ENCODE data around the gene TRPM7. TPM values are rescaled to one million over a fixed set of nuclear protein-coding genes. Genes with fewer than 3 reads are reported as not detected.

Gene TRPM7
- total and polyA plus RNA-seq, 9 of the 15 experiments (the other 6 are each of a cell fraction or from before 2014, with no cell fraction given) = 12.3 to 59.2 (median 31.5) TPM

DNA sequence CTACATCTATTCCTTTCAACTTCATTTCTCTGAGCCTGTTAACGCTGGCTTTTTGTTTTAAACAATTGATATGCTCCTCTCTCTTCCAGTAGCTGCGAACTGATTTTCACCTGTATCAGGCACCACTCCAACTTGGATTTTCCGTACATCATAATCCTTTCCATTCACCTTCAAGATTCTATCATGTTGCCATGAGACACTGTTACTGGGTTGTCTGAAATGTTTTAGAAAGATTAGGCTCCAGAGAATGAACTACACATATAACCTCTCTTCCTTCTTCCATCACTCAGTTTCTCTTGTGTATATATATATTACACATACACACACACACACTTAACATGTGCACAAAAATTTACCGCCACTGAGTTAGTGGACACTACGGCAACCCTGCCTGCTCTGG lies 140.0 kb downstream of the TRPM7 start, which contains the start of gene USP50:
USP50 (minus strand) TSS at position 101 of the 400 bp plus-strand sequence. CDS start 141 bp downstream, outside the sequence.
- H3K9me3 ChIP-seq (replicated peaks; ENCODE audit: control insufficient read depth, insufficient read depth, low read depth, low read length) = no peaks in the 10 kb centered on the region
- intact Hi-C loops (cut with micrococcal nuclease) = no loop called here
- ATAC-seq (peak; percentile 11; the same call in 2 of the 3 replicates), DNase-seq (ENCODE audit: extremely low read depth in 1 of 4, low spot score in 3 of 4) (no peak), FAIRE-seq (no peak)
- ChIA-PET POLR2A (interaction anchor here (0.7 to 1.6 kb wide), 2 partner anchors 11 to 379 kb away, joined by 3 to 8 read pairs; no protein-coding TSS in a partner anchor), CTCF (ENCODE audit: low intra/inter-chr PET ratio) (no interaction called here)
- no peak within 1 kb of the TSS for H3K27ac ChIP-seq (ENCODE audit: extremely low read depth, low read depth, low read length)
- TF ChIP-seq BRCA1 (IDR thresholded peaks at IDR 0.05) = no peak
- no peak for TF ChIP-seq BRCA1 (CRISPR knock-in tag; IDR thresholded peaks at IDR 0.05)
- no peak for TF ChIP-seq GTF2E2 (tag; IDR thresholded peaks at IDR 0.05)
- TF ChIP-seq, protein P1, sequence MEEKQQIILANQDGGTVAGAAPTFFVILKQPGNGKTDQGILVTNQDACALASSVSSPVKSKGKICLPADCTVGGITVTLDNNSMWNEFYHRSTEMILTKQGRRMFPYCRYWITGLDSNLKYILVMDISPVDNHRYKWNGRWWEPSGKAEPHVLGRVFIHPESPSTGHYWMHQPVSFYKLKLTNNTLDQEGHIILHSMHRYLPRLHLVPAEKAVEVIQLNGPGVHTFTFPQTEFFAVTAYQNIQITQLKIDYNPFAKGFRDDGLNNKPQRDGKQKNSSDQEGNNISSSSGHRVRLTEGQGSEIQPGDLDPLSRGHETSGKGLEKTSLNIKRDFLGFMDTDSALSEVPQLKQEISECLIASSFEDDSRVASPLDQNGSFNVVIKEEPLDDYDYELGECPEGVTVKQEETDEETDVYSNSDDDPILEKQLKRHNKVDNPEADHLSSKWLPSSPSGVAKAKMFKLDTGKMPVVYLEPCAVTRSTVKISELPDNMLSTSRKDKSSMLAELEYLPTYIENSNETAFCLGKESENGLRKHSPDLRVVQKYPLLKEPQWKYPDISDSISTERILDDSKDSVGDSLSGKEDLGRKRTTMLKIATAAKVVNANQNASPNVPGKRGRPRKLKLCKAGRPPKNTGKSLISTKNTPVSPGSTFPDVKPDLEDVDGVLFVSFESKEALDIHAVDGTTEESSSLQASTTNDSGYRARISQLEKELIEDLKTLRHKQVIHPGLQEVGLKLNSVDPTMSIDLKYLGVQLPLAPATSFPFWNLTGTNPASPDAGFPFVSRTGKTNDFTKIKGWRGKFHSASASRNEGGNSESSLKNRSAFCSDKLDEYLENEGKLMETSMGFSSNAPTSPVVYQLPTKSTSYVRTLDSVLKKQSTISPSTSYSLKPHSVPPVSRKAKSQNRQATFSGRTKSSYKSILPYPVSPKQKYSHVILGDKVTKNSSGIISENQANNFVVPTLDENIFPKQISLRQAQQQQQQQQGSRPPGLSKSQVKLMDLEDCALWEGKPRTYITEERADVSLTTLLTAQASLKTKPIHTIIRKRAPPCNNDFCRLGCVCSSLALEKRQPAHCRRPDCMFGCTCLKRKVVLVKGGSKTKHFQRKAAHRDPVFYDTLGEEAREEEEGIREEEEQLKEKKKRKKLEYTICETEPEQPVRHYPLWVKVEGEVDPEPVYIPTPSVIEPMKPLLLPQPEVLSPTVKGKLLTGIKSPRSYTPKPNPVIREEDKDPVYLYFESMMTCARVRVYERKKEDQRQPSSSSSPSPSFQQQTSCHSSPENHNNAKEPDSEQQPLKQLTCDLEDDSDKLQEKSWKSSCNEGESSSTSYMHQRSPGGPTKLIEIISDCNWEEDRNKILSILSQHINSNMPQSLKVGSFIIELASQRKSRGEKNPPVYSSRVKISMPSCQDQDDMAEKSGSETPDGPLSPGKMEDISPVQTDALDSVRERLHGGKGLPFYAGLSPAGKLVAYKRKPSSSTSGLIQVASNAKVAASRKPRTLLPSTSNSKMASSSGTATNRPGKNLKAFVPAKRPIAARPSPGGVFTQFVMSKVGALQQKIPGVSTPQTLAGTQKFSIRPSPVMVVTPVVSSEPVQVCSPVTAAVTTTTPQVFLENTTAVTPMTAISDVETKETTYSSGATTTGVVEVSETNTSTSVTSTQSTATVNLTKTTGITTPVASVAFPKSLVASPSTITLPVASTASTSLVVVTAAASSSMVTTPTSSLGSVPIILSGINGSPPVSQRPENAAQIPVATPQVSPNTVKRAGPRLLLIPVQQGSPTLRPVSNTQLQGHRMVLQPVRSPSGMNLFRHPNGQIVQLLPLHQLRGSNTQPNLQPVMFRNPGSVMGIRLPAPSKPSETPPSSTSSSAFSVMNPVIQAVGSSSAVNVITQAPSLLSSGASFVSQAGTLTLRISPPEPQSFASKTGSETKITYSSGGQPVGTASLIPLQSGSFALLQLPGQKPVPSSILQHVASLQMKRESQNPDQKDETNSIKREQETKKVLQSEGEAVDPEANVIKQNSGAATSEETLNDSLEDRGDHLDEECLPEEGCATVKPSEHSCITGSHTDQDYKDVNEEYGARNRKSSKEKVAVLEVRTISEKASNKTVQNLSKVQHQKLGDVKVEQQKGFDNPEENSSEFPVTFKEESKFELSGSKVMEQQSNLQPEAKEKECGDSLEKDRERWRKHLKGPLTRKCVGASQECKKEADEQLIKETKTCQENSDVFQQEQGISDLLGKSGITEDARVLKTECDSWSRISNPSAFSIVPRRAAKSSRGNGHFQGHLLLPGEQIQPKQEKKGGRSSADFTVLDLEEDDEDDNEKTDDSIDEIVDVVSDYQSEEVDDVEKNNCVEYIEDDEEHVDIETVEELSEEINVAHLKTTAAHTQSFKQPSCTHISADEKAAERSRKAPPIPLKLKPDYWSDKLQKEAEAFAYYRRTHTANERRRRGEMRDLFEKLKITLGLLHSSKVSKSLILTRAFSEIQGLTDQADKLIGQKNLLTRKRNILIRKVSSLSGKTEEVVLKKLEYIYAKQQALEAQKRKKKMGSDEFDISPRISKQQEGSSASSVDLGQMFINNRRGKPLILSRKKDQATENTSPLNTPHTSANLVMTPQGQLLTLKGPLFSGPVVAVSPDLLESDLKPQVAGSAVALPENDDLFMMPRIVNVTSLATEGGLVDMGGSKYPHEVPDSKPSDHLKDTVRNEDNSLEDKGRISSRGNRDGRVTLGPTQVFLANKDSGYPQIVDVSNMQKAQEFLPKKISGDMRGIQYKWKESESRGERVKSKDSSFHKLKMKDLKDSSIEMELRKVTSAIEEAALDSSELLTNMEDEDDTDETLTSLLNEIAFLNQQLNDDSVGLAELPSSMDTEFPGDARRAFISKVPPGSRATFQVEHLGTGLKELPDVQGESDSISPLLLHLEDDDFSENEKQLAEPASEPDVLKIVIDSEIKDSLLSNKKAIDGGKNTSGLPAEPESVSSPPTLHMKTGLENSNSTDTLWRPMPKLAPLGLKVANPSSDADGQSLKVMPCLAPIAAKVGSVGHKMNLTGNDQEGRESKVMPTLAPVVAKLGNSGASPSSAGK (IDR thresholded peaks at IDR 0.05) = 0 out of 2 replicates have a peak, but pooled peaks have one; percentile 10
- TF ChIP-seq RFX1 (IDR thresholded peaks at IDR 0.05) = peak; percentile 33; the same call in 1 of the 2 replicates
- TF ChIP-seq, protein P2, sequence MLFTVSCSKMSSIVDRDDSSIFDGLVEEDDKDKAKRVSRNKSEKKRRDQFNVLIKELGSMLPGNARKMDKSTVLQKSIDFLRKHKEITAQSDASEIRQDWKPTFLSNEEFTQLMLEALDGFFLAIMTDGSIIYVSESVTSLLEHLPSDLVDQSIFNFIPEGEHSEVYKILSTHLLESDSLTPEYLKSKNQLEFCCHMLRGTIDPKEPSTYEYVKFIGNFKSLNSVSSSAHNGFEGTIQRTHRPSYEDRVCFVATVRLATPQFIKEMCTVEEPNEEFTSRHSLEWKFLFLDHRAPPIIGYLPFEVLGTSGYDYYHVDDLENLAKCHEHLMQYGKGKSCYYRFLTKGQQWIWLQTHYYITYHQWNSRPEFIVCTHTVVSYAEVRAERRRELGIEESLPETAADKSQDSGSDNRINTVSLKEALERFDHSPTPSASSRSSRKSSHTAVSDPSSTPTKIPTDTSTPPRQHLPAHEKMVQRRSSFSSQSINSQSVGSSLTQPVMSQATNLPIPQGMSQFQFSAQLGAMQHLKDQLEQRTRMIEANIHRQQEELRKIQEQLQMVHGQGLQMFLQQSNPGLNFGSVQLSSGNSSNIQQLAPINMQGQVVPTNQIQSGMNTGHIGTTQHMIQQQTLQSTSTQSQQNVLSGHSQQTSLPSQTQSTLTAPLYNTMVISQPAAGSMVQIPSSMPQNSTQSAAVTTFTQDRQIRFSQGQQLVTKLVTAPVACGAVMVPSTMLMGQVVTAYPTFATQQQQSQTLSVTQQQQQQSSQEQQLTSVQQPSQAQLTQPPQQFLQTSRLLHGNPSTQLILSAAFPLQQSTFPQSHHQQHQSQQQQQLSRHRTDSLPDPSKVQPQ (CRISPR knock-in tag; IDR thresholded peaks at IDR 0.05; ENCODE audit: borderline replicate concordance) = no peak
- H4K20me1 ChIP-seq (replicated peaks; ENCODE audit: control insufficient read depth, insufficient read depth, low read length) = no peaks in the 10 kb centered on the region
- no TSS peak for BruUV-seq (replicated peaks)
- no peaks in the 10 kb centered on the region for H3K27me3 ChIP-seq (ENCODE audit: control insufficient read depth in 2 of 2, insufficient read depth in 2 of 2, low read length in 2 of 2)
- 28% methylated on average over 4 of the region's 5 CpGs for WGBS (ENCODE audit: insufficient coverage, low coverage, missing lambda C conversion rate)
- H3K9me1 ChIP-seq (ENCODE audit: control insufficient read depth, insufficient read depth, low read length) = no peaks in the 10 kb centered on the region
- H3K4me2 ChIP-seq (ENCODE audit: insufficient read depth, low read length) = peak within 1 kb of the TSS; percentile 26; the same call in 1 of the 2 replicates
- peak within 1 kb of the TSS; percentile 46 for H2AFZ ChIP-seq (ENCODE audit: low read depth, low read length)
- in situ Hi-C loops (cut with MboI) = no loop called here
- H3K4me3 ChIP-seq = no peak within 1 kb of the TSS
- no peaks in the 10 kb centered on the region for H3K79me2 ChIP-seq (ENCODE audit: control insufficient read depth, insufficient read depth, low read length)
- peak within 1 kb of the TSS in 1 of 2 experiments; percentile 8; a peak in 1 of 4 replicates for H3K9ac ChIP-seq (ENCODE audit: insufficient read depth in 1 of 2, low read depth in 2 of 2, low read length in 2 of 2)
- no peaks in the 10 kb centered on the region for H3K36me3 ChIP-seq (ENCODE audit: control insufficient read depth, insufficient read depth, low read length)
- H3K4me1 ChIP-seq (replicated peaks in 1 of 2; ENCODE audit: control insufficient read depth in 2 of 2, insufficient read depth in 2 of 2, low read length in 2 of 2) = peaks cover 7 to 12% of the 10 kb centered on the region in 2 experiments; a peak in 4 of 5 replicates
